ENCODE measurements around the gene MRPL41. TPM values are rescaled to one million over a fixed set of nuclear protein-coding genes. Genes with fewer than 3 reads are reported as not detected.

The MRPL41 gene
- total and polyA plus RNA-seq, 2 experiments from 2014 or later = 32.8 to 146 TPM

GRCh38 chr9:137579259-137579604 is 27.6 kb downstream of the MRPL41 start:
- Histone ChIP-seq H2AFZ (0 out of 2 replicates have a peak overlapping the region, but pooled peaks have one; percentile 74), H3K4me2 (peak overlapping the region; percentile 98), H3K27me3 (ENCODE audit: insufficient read depth) (no peaks in the 10 kb centered on the region), H3K4me1 (ENCODE audit: insufficient read depth) (peaks cover 20% of the 10 kb centered on the region), H3K36me3 (ENCODE audit: insufficient read depth) (peaks cover 16% of the 10 kb centered on the region), H3K27ac (ENCODE audit: low read depth) (peak overlapping the region; percentile 84), H3F3A (replicated peaks; ENCODE audit: low read depth) (peaks cover 26% of the 10 kb centered on the region; the same call in 1 of the 2 replicates), H3K4me3 (peak overlapping the region; percentile 96), H3K9me2 (ENCODE audit: insufficient read depth) (no peaks in the 10 kb centered on the region), H3K79me2 (replicated peaks; ENCODE audit: insufficient read depth) (peaks cover 46% of the 10 kb centered on the region), H4K20me1 (replicated peaks; ENCODE audit: insufficient read depth) (peaks cover 26% of the 10 kb centered on the region)
- Mint-ChIP-seq H3K27me3 (ENCODE audit: insufficient read depth, low read depth, poor library complexity) (peaks cover 33% of the 10 kb centered on the region), H3K4me1 (peaks cover 31% of the 10 kb centered on the region), H3K9me3 (no peaks in the 10 kb centered on the region), H3K4me3 (peak overlapping the region; percentile 91), H3K27ac (peak overlapping the region; percentile 78), H3K36me3 (ENCODE audit: low read depth) (peaks cover 60% of the 10 kb centered on the region)
- TF ChIP-seq CREB1 (CRISPR knock-in tag; IDR thresholded peaks at IDR 0.05; ENCODE audit: low read depth) (no peak), ZNF114 (CRISPR knock-in tag; IDR thresholded peaks at IDR 0.05) (no peak), POLR2AphosphoS5 (IDR thresholded peaks at IDR 0.05; ENCODE audit: low read depth) (no peak), NANOG (IDR thresholded peaks at IDR 0.05; ENCODE audit: borderline replicate concordance) (no peak), JUNB (IDR thresholded peaks at IDR 0.05; ENCODE audit: unreplicated experiment) (no peak), ZNF331 (CRISPR knock-in tag; IDR thresholded peaks at IDR 0.05; ENCODE audit: low read depth) (no peak)
- no peak for DNase-seq (ENCODE audit: low spot score)
- ATAC-seq = peak; percentile 16

- H3K27me3 Mint-ChIP-seq (ENCODE audit: insufficient read depth, low read depth, poor library complexity) = peaks cover 29% of the 10 kb centered on the region
- peak overlapping the region; percentile 86 for H3K27ac Mint-ChIP-seq
- Histone ChIP-seq H3K4me3 (0 out of 2 replicates have a peak overlapping the region, but pooled peaks have one; percentile 13), H2AFZ (no peak overlapping the region), H3K4me2 (peak overlapping the region; percentile 98), H3K27ac (ENCODE audit: low read depth) (no peak overlapping the region), H4K20me1 (replicated peaks; ENCODE audit: insufficient read depth) (peaks cover 20% of the 10 kb centered on the region), H3K79me2 (replicated peaks; ENCODE audit: insufficient read depth) (peaks cover 41% of the 10 kb centered on the region), H3K9me2 (ENCODE audit: insufficient read depth) (no peaks in the 10 kb centered on the region), H3K36me3 (ENCODE audit: insufficient read depth) (peaks cover 9% of the 10 kb centered on the region; the same call in 1 of the 2 replicates), H3F3A (replicated peaks; ENCODE audit: low read depth) (peaks cover 24% of the 10 kb centered on the region; the same call in 1 of the 2 replicates), H3K4me1 (ENCODE audit: insufficient read depth) (peaks cover 20% of the 10 kb centered on the region), H3K27me3 (ENCODE audit: insufficient read depth) (no peaks in the 10 kb centered on the region)
- H3K36me3 Mint-ChIP-seq (ENCODE audit: low read depth) = peaks cover 58% of the 10 kb centered on the region
- peak; percentile 38 for DNase-seq (ENCODE audit: low spot score)
- H3K4me1 Mint-ChIP-seq = peaks cover 31% of the 10 kb centered on the region
- ATAC-seq = no peak
- H3K4me3 Mint-ChIP-seq = no peak overlapping the region; the same call in 2 of the 3 replicates
- no peaks in the 10 kb centered on the region for H3K9me3 Mint-ChIP-seq
- TF ChIP-seq ZNF462 (CRISPR knock-in tag; IDR thresholded peaks at IDR 0.05) = no peak
- no peak for TF ChIP-seq ZNF331 (CRISPR knock-in tag; IDR thresholded peaks at IDR 0.05; ENCODE audit: low read depth)
- TF ChIP-seq STAT1 (IDR thresholded peaks at IDR 0.05; ENCODE audit: unreplicated experiment) = no peak
- no peak for TF ChIP-seq NANOG (IDR thresholded peaks at IDR 0.05; ENCODE audit: borderline replicate concordance)
- TF ChIP-seq ETS1 (IDR thresholded peaks at IDR 0.05) = no peak
- no peak for TF ChIP-seq CREB1 (CRISPR knock-in tag; IDR thresholded peaks at IDR 0.05; ENCODE audit: low read depth)
- no peak for TF ChIP-seq JUNB (IDR thresholded peaks at IDR 0.05; ENCODE audit: unreplicated experiment)
- TF ChIP-seq ZNF114 (CRISPR knock-in tag; IDR thresholded peaks at IDR 0.05) = no peak
- TF ChIP-seq EZH2phosphoT487 (IDR thresholded peaks at IDR 0.05; ENCODE audit: unreplicated experiment) = no peak
- no peak for TF ChIP-seq CTCF (conservative IDR thresholded peaks at IDR 0.05; ENCODE audit: low read depth in 2 of 2)
- TF ChIP-seq POLR2AphosphoS5 (IDR thresholded peaks at IDR 0.05; ENCODE audit: low read depth) = no peak
Measured at GRCh38 chr9:137580209-137580953, 28.7 kb downstream of the MRPL41 start.
